HL-60 (cell line): Measurements from ENCODE around the gene TERB1.

Experiments used
- DNase-seq, 2 experiments: peaks; one replicate each; pipeline ENCODE4 v3.0.0-alpha.2; 2010 to 2020; ENCODE audit warnings: low read depth in 1 of 2, low spot score in 1 of 2
- H3K27ac ChIP-seq: fragments of 250-450 bp; sonication (Bioruptor Pico); replicated peaks from 2 replicates; pipeline ENCODE4 v1.5.1; 2020; ENCODE audit warnings: mild to moderate bottlenecking, moderate library complexity
- H3K27me3 ChIP-seq: fragments of 250-450 bp; sonication (Bioruptor Pico); 2 replicates; pipeline ENCODE4 v1.5.1; 2021; ENCODE audit warnings: mild to moderate bottlenecking, moderate library complexity; ENCODE audit not compliant: insufficient read depth, poor library complexity, severe bottlenecking
- H3K4me3 ChIP-seq: replicated peaks from 2 replicates; pipeline ENCODE4 v1.5.1; 2011; ENCODE audit warnings: mild to moderate bottlenecking, control low read depth, low read length; ENCODE audit not compliant: insufficient read depth
- GABPA ChIP-seq: IDR thresholded peaks from 2 replicates; pipeline ENCODE4 v1.6.1; 2012; ENCODE audit warnings: low read depth
- POLR2AphosphoS5 ChIP-seq: IDR thresholded peaks from 2 replicates; pipeline ENCODE4 v1.6.1; 2012; ENCODE audit warnings: low read depth
- SPI1 ChIP-seq: IDR thresholded peaks from 2 replicates; pipeline ENCODE4 v1.6.1; 2012; ENCODE audit warnings: low read depth, mild to moderate bottlenecking, borderline replicate concordance
- long read RNA-seq: library from polyadenylated mRNA; unstranded; transcript quantifications from one replicate; pipeline ENCODE4 v2.0.0, GENCODE V29; 2020
- TF ChIP-seq, protein P1 (sequence below): IDR thresholded peaks from one replicate; pipeline ENCODE4 v1.5.1; 2011; ENCODE audit warnings: low read length, control low read depth, inconsistent platforms; ENCODE audit not compliant: insufficient read depth
- TF ChIP-seq, protein P2 (sequence below): IDR thresholded peaks from 2 replicates; pipeline ENCODE4 v1.6.1; 2012; ENCODE audit warnings: low read depth; ENCODE audit not compliant: insufficient replicate concordance

TERB1 gene, protein sequence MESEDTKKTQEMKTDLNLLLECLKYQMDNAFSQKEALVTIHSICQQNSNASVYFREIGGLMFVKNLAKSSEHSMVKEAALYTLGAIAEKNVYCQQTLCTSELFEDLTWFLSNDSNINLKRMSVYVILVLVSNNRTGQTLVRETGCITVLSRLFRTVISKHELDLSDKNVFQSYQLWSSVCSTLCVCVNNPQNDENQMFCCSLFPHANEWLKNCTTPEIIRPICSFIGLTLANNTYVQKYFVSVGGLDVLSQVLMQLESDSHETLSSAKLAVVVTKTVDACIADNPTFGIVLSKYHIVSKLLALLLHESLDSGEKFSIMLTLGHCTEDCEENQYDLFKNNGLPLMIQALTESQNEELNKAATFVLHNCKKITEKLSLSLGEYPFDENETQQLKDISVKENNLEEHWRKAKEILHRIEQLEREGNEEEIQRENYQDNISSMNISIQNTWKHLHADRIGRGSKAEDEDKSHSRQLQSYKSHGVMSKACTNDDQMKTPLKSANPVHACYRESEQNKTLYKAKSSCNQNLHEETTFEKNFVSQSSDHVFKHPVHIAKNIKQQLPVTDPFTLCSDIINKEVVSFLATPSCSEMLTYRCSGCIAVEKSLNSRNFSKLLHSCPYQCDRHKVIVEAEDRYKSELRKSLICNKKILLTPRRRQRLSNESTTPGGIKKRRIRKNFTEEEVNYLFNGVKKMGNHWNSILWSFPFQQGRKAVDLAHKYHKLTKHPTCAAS
- long read RNA-seq, result 0 reads

DNA sequence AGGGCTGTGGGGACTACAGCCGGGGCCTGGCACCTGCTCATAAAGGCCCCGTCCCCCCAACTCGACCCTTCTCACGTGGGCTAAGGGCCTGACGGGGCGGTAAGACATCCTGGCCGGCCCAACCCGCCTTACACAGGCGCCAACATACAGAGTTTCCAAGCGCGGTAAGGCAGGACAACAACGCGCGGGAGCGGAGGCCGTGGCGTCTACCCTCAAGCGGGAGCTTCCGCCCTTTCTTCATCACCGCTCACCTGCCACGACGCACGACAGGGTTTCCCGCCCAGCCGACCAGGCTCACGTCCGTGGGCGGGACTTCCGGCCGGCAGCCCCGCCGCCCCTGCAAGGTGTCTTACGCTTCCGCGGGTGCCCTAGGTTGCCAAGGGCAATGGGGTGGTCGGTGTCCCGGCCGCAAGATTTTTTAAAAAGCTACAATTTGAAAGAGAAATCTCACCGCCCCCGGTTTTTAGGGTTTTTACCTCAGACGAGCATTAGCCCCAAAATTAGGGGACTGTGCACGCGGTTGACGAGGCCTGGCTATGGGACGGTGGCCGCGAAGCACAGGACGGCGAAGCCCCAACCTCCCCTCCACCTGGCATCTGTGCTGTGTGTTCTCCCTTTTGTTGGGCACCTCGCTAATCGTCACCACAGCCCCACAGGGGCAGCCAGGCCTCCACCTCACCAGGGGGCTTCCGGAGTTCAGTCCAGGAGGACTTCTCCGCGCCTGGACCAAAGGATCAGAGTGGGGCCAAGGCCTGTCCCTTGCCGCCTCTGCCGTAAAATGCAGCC, at the start of gene TERB1:
TSS of gene TERB1 (minus strand) at position 265 of the 786 bp plus-strand sequence. CDS start 4,786 bp downstream, outside the sequence.
- TF ChIP-seq GABPA, result no peak
- TF ChIP-seq, protein P1, sequence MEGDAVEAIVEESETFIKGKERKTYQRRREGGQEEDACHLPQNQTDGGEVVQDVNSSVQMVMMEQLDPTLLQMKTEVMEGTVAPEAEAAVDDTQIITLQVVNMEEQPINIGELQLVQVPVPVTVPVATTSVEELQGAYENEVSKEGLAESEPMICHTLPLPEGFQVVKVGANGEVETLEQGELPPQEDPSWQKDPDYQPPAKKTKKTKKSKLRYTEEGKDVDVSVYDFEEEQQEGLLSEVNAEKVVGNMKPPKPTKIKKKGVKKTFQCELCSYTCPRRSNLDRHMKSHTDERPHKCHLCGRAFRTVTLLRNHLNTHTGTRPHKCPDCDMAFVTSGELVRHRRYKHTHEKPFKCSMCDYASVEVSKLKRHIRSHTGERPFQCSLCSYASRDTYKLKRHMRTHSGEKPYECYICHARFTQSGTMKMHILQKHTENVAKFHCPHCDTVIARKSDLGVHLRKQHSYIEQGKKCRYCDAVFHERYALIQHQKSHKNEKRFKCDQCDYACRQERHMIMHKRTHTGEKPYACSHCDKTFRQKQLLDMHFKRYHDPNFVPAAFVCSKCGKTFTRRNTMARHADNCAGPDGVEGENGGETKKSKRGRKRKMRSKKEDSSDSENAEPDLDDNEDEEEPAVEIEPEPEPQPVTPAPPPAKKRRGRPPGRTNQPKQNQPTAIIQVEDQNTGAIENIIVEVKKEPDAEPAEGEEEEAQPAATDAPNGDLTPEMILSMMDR, result no peak
- TF ChIP-seq POLR2AphosphoS5, result no peak
- TF ChIP-seq, protein P2, sequence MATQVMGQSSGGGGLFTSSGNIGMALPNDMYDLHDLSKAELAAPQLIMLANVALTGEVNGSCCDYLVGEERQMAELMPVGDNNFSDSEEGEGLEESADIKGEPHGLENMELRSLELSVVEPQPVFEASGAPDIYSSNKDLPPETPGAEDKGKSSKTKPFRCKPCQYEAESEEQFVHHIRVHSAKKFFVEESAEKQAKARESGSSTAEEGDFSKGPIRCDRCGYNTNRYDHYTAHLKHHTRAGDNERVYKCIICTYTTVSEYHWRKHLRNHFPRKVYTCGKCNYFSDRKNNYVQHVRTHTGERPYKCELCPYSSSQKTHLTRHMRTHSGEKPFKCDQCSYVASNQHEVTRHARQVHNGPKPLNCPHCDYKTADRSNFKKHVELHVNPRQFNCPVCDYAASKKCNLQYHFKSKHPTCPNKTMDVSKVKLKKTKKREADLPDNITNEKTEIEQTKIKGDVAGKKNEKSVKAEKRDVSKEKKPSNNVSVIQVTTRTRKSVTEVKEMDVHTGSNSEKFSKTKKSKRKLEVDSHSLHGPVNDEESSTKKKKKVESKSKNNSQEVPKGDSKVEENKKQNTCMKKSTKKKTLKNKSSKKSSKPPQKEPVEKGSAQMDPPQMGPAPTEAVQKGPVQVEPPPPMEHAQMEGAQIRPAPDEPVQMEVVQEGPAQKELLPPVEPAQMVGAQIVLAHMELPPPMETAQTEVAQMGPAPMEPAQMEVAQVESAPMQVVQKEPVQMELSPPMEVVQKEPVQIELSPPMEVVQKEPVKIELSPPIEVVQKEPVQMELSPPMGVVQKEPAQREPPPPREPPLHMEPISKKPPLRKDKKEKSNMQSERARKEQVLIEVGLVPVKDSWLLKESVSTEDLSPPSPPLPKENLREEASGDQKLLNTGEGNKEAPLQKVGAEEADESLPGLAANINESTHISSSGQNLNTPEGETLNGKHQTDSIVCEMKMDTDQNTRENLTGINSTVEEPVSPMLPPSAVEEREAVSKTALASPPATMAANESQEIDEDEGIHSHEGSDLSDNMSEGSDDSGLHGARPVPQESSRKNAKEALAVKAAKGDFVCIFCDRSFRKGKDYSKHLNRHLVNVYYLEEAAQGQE, result no peak
- no peak for TF ChIP-seq SPI1
- Histone ChIP-seq H3K27ac (no peak within 1 kb of the TSS), H3K4me3 (no peak within 1 kb of the TSS), H3K27me3 (no peaks in the 10 kb centered on the region)
- DNase-seq, result no peak

DNA sequence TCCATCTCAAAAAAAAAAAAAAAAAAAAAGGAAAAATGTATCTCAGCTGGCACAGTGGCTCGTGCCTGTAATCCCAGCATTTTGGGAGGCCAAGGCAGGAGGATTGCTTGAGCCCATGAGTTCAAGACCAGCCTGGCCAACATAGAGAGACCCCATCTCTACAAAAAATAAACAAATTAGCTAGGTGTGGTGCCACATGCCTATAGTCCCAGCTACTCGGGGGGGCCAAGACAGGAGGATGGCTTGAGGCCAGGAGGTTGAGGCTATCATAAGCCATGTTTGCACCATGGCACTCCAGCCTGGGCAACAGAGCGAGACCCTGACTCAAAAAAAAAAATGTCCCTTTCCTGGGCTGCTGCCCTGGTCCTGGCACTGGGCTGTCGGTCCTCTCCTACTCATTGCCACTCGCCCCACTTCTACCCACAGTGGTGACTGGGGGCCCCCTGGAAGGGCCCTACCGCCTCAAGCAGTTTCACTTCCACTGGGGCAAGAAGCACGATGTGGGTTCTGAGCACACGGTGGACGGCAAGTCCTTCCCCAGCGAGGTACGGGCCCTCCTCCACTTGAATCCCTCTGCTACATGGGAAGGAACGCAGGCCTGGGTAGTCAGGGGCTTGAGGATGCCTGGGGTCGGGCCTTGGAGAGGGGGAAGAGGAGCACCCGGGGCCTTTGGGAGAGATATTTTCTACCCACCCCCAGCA, 48.9 kb upstream of the TERB1 start:
- peaks cover 8% of the 10 kb centered on the region for H3K27me3 ChIP-seq
- H3K27ac ChIP-seq, result no peak overlapping the region
- TF ChIP-seq, protein P1, result no peak
- TF ChIP-seq POLR2AphosphoS5 (no peak), SPI1 (no peak), GABPA (no peak)
- TF ChIP-seq, protein P2, result no peak
- no peak for DNase-seq
- no peak overlapping the region for H3K4me3 ChIP-seq

DNA sequence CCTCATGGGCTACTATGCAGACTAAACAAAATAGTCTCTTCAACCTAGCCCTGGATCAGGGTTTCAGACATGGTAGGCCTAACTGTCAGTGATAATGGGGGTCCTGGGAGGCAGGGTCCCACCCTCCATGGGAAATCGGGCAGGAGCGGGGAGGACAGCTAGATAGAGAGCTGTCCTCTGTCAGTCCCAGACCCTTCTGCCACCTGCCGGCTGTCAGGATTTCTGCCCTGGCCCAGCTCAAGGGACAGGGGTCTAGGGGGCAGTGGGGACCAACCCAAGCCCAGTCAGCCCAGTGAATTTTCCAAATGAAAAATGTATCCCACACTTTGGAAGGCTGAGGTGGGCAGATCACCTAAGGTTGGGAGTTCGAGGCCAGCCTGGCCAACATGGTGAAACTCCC, 48.2 kb upstream of the TERB1 start:
- H3K4me3 ChIP-seq, result no peak overlapping the region
- DNase-seq, result no peak
- H3K27ac ChIP-seq, result no peak overlapping the region
- TF ChIP-seq, protein P2, result no peak
- TF ChIP-seq, protein P1, result no peak
- no peak for TF ChIP-seq POLR2AphosphoS5
- H3K27me3 ChIP-seq, result peaks cover 13% of the 10 kb centered on the region
